H9 (cell line): Measurements from ENCODE around the gene EPSTI1. TPM values are rescaled to one million over a fixed set of nuclear protein-coding genes. Genes with fewer than 3 reads are reported as not detected.

Experiments
- DNase-seq: peaks from one replicate; pipeline ENCODE4 v3.0.0-alpha.2; 2017
- H2AFZ ChIP-seq: one replicate; pipeline ENCODE4 v1.6.1; 2013; ENCODE audit warnings: mild to moderate bottlenecking, low read length, control low read depth, moderate library complexity
- H2AK5ac ChIP-seq: 2 replicates; pipeline ENCODE4 v1.6.1; 2013; ENCODE audit warnings: low read length, control low read depth, mixed read lengths; ENCODE audit not compliant: insufficient read length
- H2BK120ac ChIP-seq: one replicate; pipeline ENCODE4 v1.6.1; 2013; ENCODE audit warnings: low read depth, mild to moderate bottlenecking, low read length, control low read depth, inconsistent platforms; ENCODE audit not compliant: poor library complexity, severe bottlenecking
- H2BK12ac ChIP-seq: 2 replicates; pipeline ENCODE4 v1.6.1; 2013; ENCODE audit warnings: low read length, control low read depth, mixed read lengths, low read depth; ENCODE audit not compliant: insufficient read length
- H2BK15ac ChIP-seq: 2 replicates; pipeline ENCODE4 v1.6.1; 2013; ENCODE audit warnings: low read depth, low read length, control low read depth
- H2BK20ac ChIP-seq: one replicate; pipeline ENCODE4 v1.6.1; 2013; ENCODE audit warnings: low read depth, mild to moderate bottlenecking, low read length, control low read depth, inconsistent platforms; ENCODE audit not compliant: poor library complexity, severe bottlenecking
- H2BK5ac ChIP-seq: 2 replicates; pipeline ENCODE4 v1.6.1; 2013; ENCODE audit warnings: low read length, control low read depth, mixed read lengths; ENCODE audit not compliant: insufficient read length
- H3K14ac ChIP-seq: 2 replicates; pipeline ENCODE4 v1.6.1; 2013; ENCODE audit warnings: low read length, control low read depth; ENCODE audit not compliant: insufficient read depth
- H3K18ac ChIP-seq: 2 replicates; pipeline ENCODE4 v1.6.1; 2013; ENCODE audit warnings: low read depth, mild to moderate bottlenecking, mixed read lengths, low read length, control low read depth; ENCODE audit not compliant: insufficient read length
- H3K23ac ChIP-seq: 2 replicates; pipeline ENCODE4 v1.6.1; 2013; ENCODE audit warnings: low read length, control low read depth, mixed read lengths, low read depth; ENCODE audit not compliant: insufficient read length
- H3K23me2 ChIP-seq: 2 replicates; pipeline ENCODE4 v1.6.1; 2013; ENCODE audit warnings: low read depth, mild to moderate bottlenecking, mixed read lengths, low read length, control low read depth; ENCODE audit not compliant: insufficient read length, poor library complexity, severe bottlenecking
- H3K27ac ChIP-seq: 2 replicates; pipeline ENCODE4 v1.5.1; 2013; ENCODE audit warnings: low read length, control low read depth, mixed read lengths, low read depth; ENCODE audit not compliant: insufficient read length
- H3K27me3 ChIP-seq: 2 replicates; pipeline ENCODE4 v1.6.1; 2013; ENCODE audit warnings: low read length, control low read depth, inconsistent platforms; ENCODE audit not compliant: insufficient read depth
- H3K4ac ChIP-seq: 2 replicates; pipeline ENCODE4 v1.6.1; 2013; ENCODE audit warnings: low read depth, mild to moderate bottlenecking, control low read depth, inconsistent platforms, low read length, moderate library complexity
- H3K4me1 ChIP-seq: 2 replicates; pipeline ENCODE4 v1.6.1; 2013; ENCODE audit warnings: low read length, control low read depth, inconsistent platforms; ENCODE audit not compliant: insufficient read depth
- H3K4me2 ChIP-seq: 2 replicates; pipeline ENCODE4 v1.6.1; 2013; ENCODE audit warnings: low read length, control low read depth, mixed read lengths; ENCODE audit not compliant: insufficient read length, insufficient read depth
- H3K56ac ChIP-seq: 2 replicates; pipeline ENCODE4 v1.6.1; 2013; ENCODE audit warnings: low read depth, mild to moderate bottlenecking, mixed read lengths, low read length, control low read depth; ENCODE audit not compliant: insufficient read length
- H3K79me1 ChIP-seq: 2 replicates; pipeline ENCODE4 v1.6.1; 2013; ENCODE audit warnings: low read depth, mild to moderate bottlenecking, moderate library complexity, low read length, control low read depth, inconsistent platforms; ENCODE audit not compliant: insufficient read depth, poor library complexity, severe bottlenecking
- H3K79me2 ChIP-seq: 2 replicates; pipeline ENCODE4 v1.6.1; 2013; ENCODE audit warnings: low read length, control low read depth, inconsistent platforms; ENCODE audit not compliant: insufficient read depth
- H3K9ac ChIP-seq: 2 replicates; pipeline ENCODE4 v1.6.1; 2013; ENCODE audit warnings: low read length, control low read depth, mixed read lengths; ENCODE audit not compliant: insufficient read length; ENCODE audit errors: extremely low read depth
- H3K9me3 ChIP-seq: one replicate; pipeline ENCODE4 v1.6.1; 2013; ENCODE audit warnings: low read depth, low read length, inconsistent platforms; ENCODE audit not compliant: control insufficient read depth
- H3T11ph ChIP-seq: one replicate; pipeline ENCODE4 v1.6.1; 2013; ENCODE audit warnings: mild to moderate bottlenecking, low read length, control low read depth, inconsistent platforms
- H4K20me1 ChIP-seq: one replicate; pipeline ENCODE4 v1.6.1; 2013; ENCODE audit not compliant: control insufficient read depth, insufficient read length, insufficient read depth
- H4K5ac ChIP-seq: 2 replicates; pipeline ENCODE4 v1.6.1; 2013; ENCODE audit warnings: low read depth, mild to moderate bottlenecking, mixed read lengths, low read length, control low read depth; ENCODE audit not compliant: insufficient read length
- H4K8ac ChIP-seq: replicated peaks from 2 replicates; pipeline ENCODE4 v1.6.1; 2013; ENCODE audit warnings: low read length, control low read depth, mixed read lengths, low read depth; ENCODE audit not compliant: insufficient read length
- H4K91ac ChIP-seq: 2 replicates; pipeline ENCODE4 v1.6.1; 2013; ENCODE audit warnings: low read depth, mild to moderate bottlenecking, moderate library complexity, mixed read lengths, low read length, control low read depth; ENCODE audit not compliant: insufficient read length
- H3K27ac Mint-ChIP-seq, 3 experiments: 2 replicates in 2 of 3; 3 replicates in 1 of 3; pipeline ENCODE4 v1.8.0; 2020 to 2021; ENCODE audit warnings: mixed read lengths in 3 of 3, mild to moderate bottlenecking in 1 of 3, moderate library complexity in 1 of 3
- H3K27me3 Mint-ChIP-seq: 2 replicates; pipeline ENCODE4 v1.8.0; 2021; ENCODE audit warnings: low read depth, mild to moderate bottlenecking, moderate library complexity, mixed read lengths
- H3K36me3 Mint-ChIP-seq, 3 experiments: 2 replicates in 2 of 3; 3 replicates in 1 of 3; pipeline ENCODE4 v1.8.0; 2020 to 2021; ENCODE audit warnings: low read depth in 3 of 3, mixed read lengths in 3 of 3; ENCODE audit not compliant: insufficient read depth in 1 of 3
- H3K4me1 Mint-ChIP-seq, 2 experiments: 2 replicates each; pipeline ENCODE4 v1.8.0; 2020; ENCODE audit warnings: mixed read lengths in 2 of 2
- H3K4me3 Mint-ChIP-seq, 2 experiments: 2 replicates in 1 of 2; 3 replicates in 1 of 2; pipeline ENCODE4 v1.8.0; 2020 to 2021; ENCODE audit warnings: mild to moderate bottlenecking in 2 of 2, mixed read lengths in 2 of 2, moderate library complexity in 1 of 2
- H3K9me3 Mint-ChIP-seq, 2 experiments: 2 replicates in 1 of 2; 3 replicates in 1 of 2; pipeline ENCODE4 v1.8.0; 2020; ENCODE audit warnings: mild to moderate bottlenecking in 2 of 2, mixed read lengths in 2 of 2, moderate library complexity in 1 of 2
- WGBS: extraction: QIAGEN DNeasy Blood & Tissue Kit; methylation state at CpG from one replicate; pipeline ENCODE4 v1.1.7; 2013; ENCODE audit warnings: missing lambda C conversion rate, low lambda C conversion rate, mixed read lengths; ENCODE audit not compliant: insufficient read length; ENCODE audit errors: extremely low coverage; 5-methylcytosine and 5-hydroxymethylcytosine counted together
- total RNA-seq: library from RNA; stranded (reverse); gene quantifications from 2 replicates; pipeline ENCODE4 v1.2.1, GENCODE V29; 2021
- TF ChIP-seq, protein P1 (sequence below): fragments of 200-600 bp; sonication (generic); conservative IDR thresholded peaks from 3 replicates; pipeline ENCODE4 v1.8.0; 2021; ENCODE audit warnings: antibody characterized with exemption, mild to moderate bottlenecking

The EPSTI1 gene
- total RNA-seq, 1 experiment from 2014 or later, result 0.70 TPM

DNA sequence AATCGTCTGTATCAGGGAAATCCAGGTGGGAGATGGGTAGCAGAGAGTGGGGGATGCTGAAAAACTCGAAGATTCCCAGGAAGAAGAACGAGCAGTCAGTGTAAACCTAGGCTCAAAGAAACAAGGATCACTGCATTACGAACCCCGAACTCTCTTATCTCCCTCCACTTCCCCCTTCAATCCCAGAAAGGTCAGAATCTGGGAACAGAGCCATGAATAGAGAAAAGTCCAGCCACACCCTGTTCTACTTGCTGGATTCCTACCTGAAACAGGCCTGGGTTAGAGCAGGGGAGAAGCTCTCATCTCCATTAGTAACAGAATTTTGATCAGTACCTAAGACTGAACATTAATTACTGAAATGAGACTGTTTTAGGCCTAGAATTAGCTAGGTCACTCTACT, 24.4 kb downstream of the EPSTI1 start:
- DNase-seq, result no peak
- Mint-ChIP-seq H3K27ac (no peak overlapping the region; a peak in 1 of 7 replicates), H3K36me3 (no peaks in the 10 kb centered on the region), H3K9me3 (no peaks in the 10 kb centered on the region), H3K4me1 (peaks cover 30 to 42% of the 10 kb centered on the region in 2 experiments), H3K27me3 (no peaks in the 10 kb centered on the region), H3K4me3 (no peak overlapping the region)
- TF ChIP-seq, protein P1, sequence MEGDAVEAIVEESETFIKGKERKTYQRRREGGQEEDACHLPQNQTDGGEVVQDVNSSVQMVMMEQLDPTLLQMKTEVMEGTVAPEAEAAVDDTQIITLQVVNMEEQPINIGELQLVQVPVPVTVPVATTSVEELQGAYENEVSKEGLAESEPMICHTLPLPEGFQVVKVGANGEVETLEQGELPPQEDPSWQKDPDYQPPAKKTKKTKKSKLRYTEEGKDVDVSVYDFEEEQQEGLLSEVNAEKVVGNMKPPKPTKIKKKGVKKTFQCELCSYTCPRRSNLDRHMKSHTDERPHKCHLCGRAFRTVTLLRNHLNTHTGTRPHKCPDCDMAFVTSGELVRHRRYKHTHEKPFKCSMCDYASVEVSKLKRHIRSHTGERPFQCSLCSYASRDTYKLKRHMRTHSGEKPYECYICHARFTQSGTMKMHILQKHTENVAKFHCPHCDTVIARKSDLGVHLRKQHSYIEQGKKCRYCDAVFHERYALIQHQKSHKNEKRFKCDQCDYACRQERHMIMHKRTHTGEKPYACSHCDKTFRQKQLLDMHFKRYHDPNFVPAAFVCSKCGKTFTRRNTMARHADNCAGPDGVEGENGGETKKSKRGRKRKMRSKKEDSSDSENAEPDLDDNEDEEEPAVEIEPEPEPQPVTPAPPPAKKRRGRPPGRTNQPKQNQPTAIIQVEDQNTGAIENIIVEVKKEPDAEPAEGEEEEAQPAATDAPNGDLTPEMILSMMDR, result no peak
- Histone ChIP-seq H3K4me1 (peaks cover 2% of the 10 kb centered on the region; the same call in 1 of the 2 replicates), H3K9ac (no peak overlapping the region), H3K4me2 (no peak overlapping the region), H3K27ac (no peak overlapping the region), H3K23me2 (no peaks in the 10 kb centered on the region), H2BK12ac (no peak overlapping the region), H2BK20ac (no peak overlapping the region), H2AK5ac (no peak overlapping the region), H4K20me1 (no peaks in the 10 kb centered on the region), H3K4ac (no peak overlapping the region), H3K79me1 (no peaks in the 10 kb centered on the region), H3K18ac (no peak overlapping the region), H4K5ac (no peak overlapping the region), H3K14ac (no peak overlapping the region), H3K23ac (no peak overlapping the region), H3K27me3 (no peaks in the 10 kb centered on the region; the same call in 1 of the 2 replicates), H3T11ph (no peak overlapping the region), H2BK5ac (no peak overlapping the region), H3K79me2 (no peaks in the 10 kb centered on the region), H4K91ac (no peak overlapping the region), H3K56ac (no peak overlapping the region), H2AFZ (no peak overlapping the region), H3K9me3 (no peaks in the 10 kb centered on the region), H2BK120ac (no peak overlapping the region), H4K8ac (no peak overlapping the region), H2BK15ac (no peak overlapping the region)
- WGBS, result no CpG with 5 or more reads among the region's 5 CpGs
